ENCODE measurements around the gene KCNJ5.
A peak's percentile ranks its signal among the peaks of the same experiment; 100 is the strongest.

Gene KCNJ5

GRCh38 chr11:128868841-128869671 lies 22.1 kb upstream of the KCNJ5 start:
- DNase-seq (ENCODE audit: low read depth), result no peak

GRCh38 chr11:128871168-128871610 lies 20.0 kb upstream of the KCNJ5 start:
- DNase-seq (ENCODE audit: low read depth), result no peak
- H3K4me3 ChIP-seq (ENCODE audit: low read depth, low read length), result no peak overlapping the region

More at GRCh38 chr11:128868841-128869671, 22.1 kb upstream of the KCNJ5 start:
- no peak overlapping the region for H3K4me3 ChIP-seq (ENCODE audit: low read depth, low read length)

GRCh38 chr11:128872094-128872493 lies 19.1 kb upstream of the KCNJ5 start:
- no peak overlapping the region for H3K4me3 ChIP-seq (ENCODE audit: low read depth, low read length)
- no peak for DNase-seq (ENCODE audit: low read depth)

- no peak overlapping the region for H3K4me3 ChIP-seq (ENCODE audit: low read depth, low read length)
- no peak for DNase-seq (ENCODE audit: low read depth)
Observed at GRCh38 chr11:128872594-128872993, 18.6 kb upstream of the KCNJ5 start.

- H3K4me3 ChIP-seq (ENCODE audit: low read depth, low read length), result no peak overlapping the region
- peak; percentile 17 for DNase-seq (ENCODE audit: low read depth)
Observed at GRCh38 chr11:128874427-128874826, 16.7 kb upstream of the KCNJ5 start.

- no peak for DNase-seq (ENCODE audit: low read depth)
Observed at GRCh38 chr11:128876133-128876650, 15.0 kb upstream of the KCNJ5 start.

GRCh38 chr11:128877726-128878125 lies 13.4 kb upstream of the KCNJ5 start:
- H3K4me3 ChIP-seq (ENCODE audit: low read depth, low read length), result no peak overlapping the region
- no peak for DNase-seq (ENCODE audit: low read depth)

More at GRCh38 chr11:128876133-128876650, 15.0 kb upstream of the KCNJ5 start:
- H3K4me3 ChIP-seq (ENCODE audit: low read depth, low read length), result no peak overlapping the region

GRCh38 chr11:128878455-128878854 lies 12.7 kb upstream of the KCNJ5 start:
- no peak overlapping the region for H3K4me3 ChIP-seq (ENCODE audit: low read depth, low read length)
- no peak for DNase-seq (ENCODE audit: low read depth)

- DNase-seq (ENCODE audit: low read depth), result no peak
- no peak overlapping the region for H3K4me3 ChIP-seq (ENCODE audit: low read depth, low read length)
Observed at GRCh38 chr11:128879817-128880216, 11.3 kb upstream of the KCNJ5 start.

GRCh38 chr11:128881221-128881620 lies 9.9 kb upstream of the KCNJ5 start:
- no peak overlapping the region for H3K4me3 ChIP-seq (ENCODE audit: low read depth, low read length)
- no peak for DNase-seq (ENCODE audit: low read depth)

GRCh38 chr11:128882451-128882850 lies 8.7 kb upstream of the KCNJ5 start:
- H3K4me3 ChIP-seq (ENCODE audit: low read depth, low read length), result no peak overlapping the region

GRCh38 chr11:128884054-128884453 lies 7.1 kb upstream of the KCNJ5 start:
- H3K4me3 ChIP-seq (ENCODE audit: low read depth, low read length), result no peak overlapping the region
- no peak for DNase-seq (ENCODE audit: low read depth)

More at GRCh38 chr11:128882451-128882850, 8.7 kb upstream of the KCNJ5 start:
- DNase-seq (ENCODE audit: low read depth), result no peak

- H3K4me3 ChIP-seq (ENCODE audit: low read depth, low read length), result no peak overlapping the region
- DNase-seq (ENCODE audit: low read depth), result no peak
Observed at GRCh38 chr11:128884703-128885338, 6.3 kb upstream of the KCNJ5 start.

GRCh38 chr11:128886406-128887124 lies 4.6 kb upstream of the KCNJ5 start:
- no peak overlapping the region for H3K4me3 ChIP-seq (ENCODE audit: low read depth, low read length)
- no peak for DNase-seq (ENCODE audit: low read depth)

GRCh38 chr11:128888034-128888985 lies 2.8 kb upstream of the KCNJ5 start:
- no peak overlapping the region for H3K4me3 ChIP-seq (ENCODE audit: low read depth, low read length)
- DNase-seq (ENCODE audit: low read depth), result no peak

GRCh38 chr11:128889657-128890213 lies 1.4 kb upstream of the KCNJ5 start:
- no peak overlapping the region for H3K4me3 ChIP-seq (ENCODE audit: low read depth, low read length)
- DNase-seq (ENCODE audit: low read depth), result no peak

GRCh38 chr11:128890216-128890542 lies 977 bp upstream of the KCNJ5 start:
- no peak for DNase-seq (ENCODE audit: low read depth)
- H3K4me3 ChIP-seq (ENCODE audit: low read depth, low read length), result peak overlapping the region; percentile 43

- H3K4me3 ChIP-seq (ENCODE audit: low read depth, low read length), result no peak overlapping the region
- no peak for DNase-seq (ENCODE audit: low read depth)
Observed at GRCh38 chr11:128891913-128892398, 800 bp downstream of the KCNJ5 start.
